BJ (cell line): ENCODE measurements around the gene GAGE2A. TPM values are rescaled to one million over a fixed set of nuclear protein-coding genes. Genes with fewer than 3 reads are reported as not detected.
"Not testable (repeated sequence)": the region's sequence is repeated elsewhere in the genome, so short reads cannot be mapped to it uniquely, and the experiment has no call there.

ENCODE experiments used
- CTCF ChIA-PET: fragments of 350-600 bp; formaldehyde crosslinking; extraction: SDS; loops from one replicate; lab custom pipeline; 2021; ENCODE audit warnings: antibody characterized with exemption, inconsistent platforms; lab: Yijun Ruan, JAX
- POLR2A ChIA-PET: fragments of 300-600 bp; sonication (Branson Sonifier 250); formaldehyde crosslinking; extraction: SDS; loops from one replicate; lab custom pipeline; 2021; ENCODE audit warnings: antibody characterized with exemption; lab: Charles Lee
- DNase-seq: peaks from one replicate; pipeline ENCODE4 v3.0.0-alpha.2; 2011; ENCODE audit warnings: low read depth
- H3K27me3 ChIP-seq: 2 replicates; pipeline ENCODE4 v1.6.0; 2011; ENCODE audit warnings: low read length; ENCODE audit not compliant: control insufficient read depth, insufficient read depth
- H3K36me3 ChIP-seq: 2 replicates; pipeline ENCODE4 v1.5.1; 2011; ENCODE audit warnings: low read length; ENCODE audit not compliant: control insufficient read depth, insufficient read depth
- H3K4me3 ChIP-seq: 2 replicates; pipeline ENCODE4 v1.5.1; 2011; ENCODE audit warnings: low read depth, mild to moderate bottlenecking, control low read depth, low read length
- polyA minus RNA-seq: library from RNA; depleted of rRNA, polyadenylated mRNA; stranded (reverse); fragments of >200 nt; gene quantifications from 2 replicates; pipeline ENCODE4 v1.2.3, GENCODE V29; 2011; rRNA and poly(A)+ RNA removed
- polyA plus RNA-seq: library from polyadenylated mRNA; depleted of rRNA; stranded (reverse); fragments of >200 nt; gene quantifications from 2 replicates; pipeline ENCODE4 v1.2.3, GENCODE V29; 2011; rRNA removed

GAGE2A gene, protein sequence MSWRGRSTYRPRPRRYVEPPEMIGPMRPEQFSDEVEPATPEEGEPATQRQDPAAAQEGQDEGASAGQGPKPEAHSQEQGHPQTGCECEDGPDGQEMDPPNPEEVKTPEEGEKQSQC
- not detected in 2 replicates for polyA plus RNA-seq
- polyA minus RNA-seq: not detected in 2 replicates

DNA sequence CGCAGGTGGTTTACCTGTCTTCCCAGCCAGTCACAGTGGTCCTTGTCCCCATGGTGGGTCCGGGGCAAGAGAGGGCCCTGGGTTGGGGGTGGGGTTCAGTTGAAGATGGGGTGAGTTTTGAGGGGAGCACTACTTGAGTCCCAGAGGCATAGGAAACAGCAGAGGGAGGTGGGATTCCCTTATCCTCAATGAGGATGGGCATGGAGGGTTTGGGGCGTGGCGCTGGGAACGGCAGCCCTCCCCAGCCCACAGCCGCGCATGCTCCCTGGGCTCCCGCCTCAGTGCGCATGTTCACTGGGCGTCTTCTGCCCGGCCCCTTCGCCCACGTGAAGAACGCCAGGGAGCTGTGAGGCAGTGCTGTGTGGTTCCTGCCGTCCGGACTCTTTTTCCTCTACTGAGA, at the start of gene GAGE2A:
Gene GAGE2A, plus strand, starts transcription at position 301 of the 400 bp plus-strand sequence. CDS start 1,155 bp downstream, outside the sequence.
- DNase-seq, POLR2A ChIA-PET, H3K27me3 ChIP-seq, H3K4me3 ChIP-seq, H3K36me3 ChIP-seq, CTCF ChIA-PET: not testable (repeated sequence)

DNA sequence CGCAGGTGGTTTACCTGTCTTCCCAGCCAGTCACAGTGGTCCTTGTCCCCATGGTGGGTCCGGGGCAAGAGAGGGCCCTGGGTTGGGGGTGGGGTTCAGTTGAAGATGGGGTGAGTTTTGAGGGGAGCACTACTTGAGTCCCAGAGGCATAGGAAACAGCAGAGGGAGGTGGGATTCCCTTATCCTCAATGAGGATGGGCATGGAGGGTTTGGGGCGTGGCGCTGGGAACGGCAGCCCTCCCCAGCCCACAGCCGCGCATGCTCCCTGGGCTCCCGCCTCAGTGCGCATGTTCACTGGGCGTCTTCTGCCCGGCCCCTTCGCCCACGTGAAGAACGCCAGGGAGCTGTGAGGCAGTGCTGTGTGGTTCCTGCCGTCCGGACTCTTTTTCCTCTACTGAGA, 47.9 kb upstream of the GAGE2A start, which contains the start of gene GAGE12D:
Gene GAGE12D, plus strand, starts transcription at position 301 of the 400 bp plus-strand sequence. CDS start 1,155 bp downstream, outside the sequence.
- POLR2A ChIA-PET, H3K4me3 ChIP-seq, H3K27me3 ChIP-seq, H3K36me3 ChIP-seq, CTCF ChIA-PET, DNase-seq: not testable (repeated sequence)

DNA sequence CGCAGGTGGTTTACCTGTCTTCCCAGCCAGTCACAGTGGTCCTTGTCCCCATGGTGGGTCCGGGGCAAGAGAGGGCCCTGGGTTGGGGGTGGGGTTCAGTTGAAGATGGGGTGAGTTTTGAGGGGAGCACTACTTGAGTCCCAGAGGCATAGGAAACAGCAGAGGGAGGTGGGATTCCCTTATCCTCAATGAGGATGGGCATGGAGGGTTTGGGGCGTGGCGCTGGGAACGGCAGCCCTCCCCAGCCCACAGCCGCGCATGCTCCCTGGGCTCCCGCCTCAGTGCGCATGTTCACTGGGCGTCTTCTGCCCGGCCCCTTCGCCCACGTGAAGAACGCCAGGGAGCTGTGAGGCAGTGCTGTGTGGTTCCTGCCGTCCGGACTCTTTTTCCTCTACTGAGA, 38.3 kb upstream of the GAGE2A start, which contains the start of gene GAGE12E:
Gene GAGE12E, plus strand, starts transcription at position 301 of the 400 bp plus-strand sequence. CDS start 1,155 bp downstream, outside the sequence.
- DNase-seq, POLR2A ChIA-PET, H3K4me3 ChIP-seq, H3K36me3 ChIP-seq, H3K27me3 ChIP-seq, CTCF ChIA-PET: not testable (repeated sequence)

DNA sequence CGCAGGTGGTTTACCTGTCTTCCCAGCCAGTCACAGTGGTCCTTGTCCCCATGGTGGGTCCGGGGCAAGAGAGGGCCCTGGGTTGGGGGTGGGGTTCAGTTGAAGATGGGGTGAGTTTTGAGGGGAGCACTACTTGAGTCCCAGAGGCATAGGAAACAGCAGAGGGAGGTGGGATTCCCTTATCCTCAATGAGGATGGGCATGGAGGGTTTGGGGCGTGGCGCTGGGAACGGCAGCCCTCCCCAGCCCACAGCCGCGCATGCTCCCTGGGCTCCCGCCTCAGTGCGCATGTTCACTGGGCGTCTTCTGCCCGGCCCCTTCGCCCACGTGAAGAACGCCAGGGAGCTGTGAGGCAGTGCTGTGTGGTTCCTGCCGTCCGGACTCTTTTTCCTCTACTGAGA, 28.8 kb upstream of the GAGE2A start, which contains the start of gene GAGE12F:
Gene GAGE12F, plus strand, starts transcription at position 301 of the 400 bp plus-strand sequence. CDS start 1,155 bp downstream, outside the sequence.
- CTCF ChIA-PET, POLR2A ChIA-PET, H3K4me3 ChIP-seq, H3K27me3 ChIP-seq, H3K36me3 ChIP-seq, DNase-seq: not testable (repeated sequence)

DNA sequence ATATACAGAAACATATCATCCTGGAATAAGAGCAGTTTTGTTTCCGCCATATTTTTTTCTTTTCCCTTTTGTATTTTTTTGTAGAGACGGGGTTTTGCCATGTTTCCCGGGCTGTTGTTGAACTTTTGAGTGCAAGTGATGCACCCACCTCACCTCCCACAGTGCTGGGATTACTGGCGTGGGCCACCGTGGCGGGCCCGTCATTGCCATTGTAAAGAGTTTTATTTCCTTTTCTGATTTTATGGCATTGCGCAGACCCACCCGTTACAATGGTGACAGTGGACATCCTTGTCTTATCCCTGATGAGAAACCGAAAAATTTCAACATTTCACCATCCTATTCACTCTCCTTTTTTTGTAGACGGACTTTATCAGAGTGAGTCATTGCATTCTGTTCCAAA, 20.6 kb upstream of the GAGE2A start:
- DNase-seq, H3K27me3 ChIP-seq, POLR2A ChIA-PET, H3K4me3 ChIP-seq, CTCF ChIA-PET, H3K36me3 ChIP-seq: not testable (repeated sequence)

DNA sequence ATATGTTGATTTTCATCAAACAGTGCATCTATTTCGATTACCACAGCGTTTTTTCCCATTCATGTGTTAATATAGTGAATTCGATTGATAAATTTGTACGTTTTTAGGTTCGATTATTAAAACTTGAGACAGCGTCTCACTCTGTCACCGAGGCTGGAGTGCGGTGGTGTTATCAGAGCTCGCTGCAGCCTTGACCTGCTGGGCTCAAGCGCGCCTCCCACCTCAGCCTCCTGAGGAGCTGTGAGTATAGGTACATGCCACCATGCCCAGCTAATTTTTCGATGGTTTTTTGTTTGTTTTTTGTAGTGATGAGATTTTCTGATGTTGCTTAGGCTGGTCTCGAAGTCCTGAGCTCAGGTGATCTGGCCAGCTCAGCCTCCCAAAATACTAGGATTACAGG, 20.1 kb upstream of the GAGE2A start:
- DNase-seq, H3K36me3 ChIP-seq, CTCF ChIA-PET, H3K4me3 ChIP-seq, POLR2A ChIA-PET, H3K27me3 ChIP-seq: not testable (repeated sequence)

DNA sequence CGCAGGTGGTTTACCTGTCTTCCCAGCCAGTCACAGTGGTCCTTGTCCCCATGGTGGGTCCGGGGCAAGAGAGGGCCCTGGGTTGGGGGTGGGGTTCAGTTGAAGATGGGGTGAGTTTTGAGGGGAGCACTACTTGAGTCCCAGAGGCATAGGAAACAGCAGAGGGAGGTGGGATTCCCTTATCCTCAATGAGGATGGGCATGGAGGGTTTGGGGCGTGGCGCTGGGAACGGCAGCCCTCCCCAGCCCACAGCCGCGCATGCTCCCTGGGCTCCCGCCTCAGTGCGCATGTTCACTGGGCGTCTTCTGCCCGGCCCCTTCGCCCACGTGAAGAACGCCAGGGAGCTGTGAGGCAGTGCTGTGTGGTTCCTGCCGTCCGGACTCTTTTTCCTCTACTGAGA, 19.2 kb upstream of the GAGE2A start, which contains the start of gene GAGE12G:
Gene GAGE12G, plus strand, starts transcription at position 301 of the 400 bp plus-strand sequence. CDS start 1,155 bp downstream, outside the sequence.
- CTCF ChIA-PET, POLR2A ChIA-PET: not testable (repeated sequence)

DNA sequence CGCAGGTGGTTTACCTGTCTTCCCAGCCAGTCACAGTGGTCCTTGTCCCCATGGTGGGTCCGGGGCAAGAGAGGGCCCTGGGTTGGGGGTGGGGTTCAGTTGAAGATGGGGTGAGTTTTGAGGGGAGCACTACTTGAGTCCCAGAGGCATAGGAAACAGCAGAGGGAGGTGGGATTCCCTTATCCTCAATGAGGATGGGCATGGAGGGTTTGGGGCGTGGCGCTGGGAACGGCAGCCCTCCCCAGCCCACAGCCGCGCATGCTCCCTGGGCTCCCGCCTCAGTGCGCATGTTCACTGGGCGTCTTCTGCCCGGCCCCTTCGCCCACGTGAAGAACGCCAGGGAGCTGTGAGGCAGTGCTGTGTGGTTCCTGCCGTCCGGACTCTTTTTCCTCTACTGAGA, 9.6 kb upstream of the GAGE2A start, which contains the start of gene GAGE12H:
Gene GAGE12H, plus strand, starts transcription at position 301 of the 400 bp plus-strand sequence. CDS start 1,155 bp downstream, outside the sequence.
- H3K36me3 ChIP-seq, CTCF ChIA-PET, POLR2A ChIA-PET, H3K27me3 ChIP-seq, DNase-seq, H3K4me3 ChIP-seq: not testable (repeated sequence)

More for the DNA sequence above, 19.2 kb upstream of the GAGE2A start, which contains the start of gene GAGE12G:
- not testable (repeated sequence) for H3K27me3 ChIP-seq, H3K4me3 ChIP-seq, H3K36me3 ChIP-seq, DNase-seq

DNA sequence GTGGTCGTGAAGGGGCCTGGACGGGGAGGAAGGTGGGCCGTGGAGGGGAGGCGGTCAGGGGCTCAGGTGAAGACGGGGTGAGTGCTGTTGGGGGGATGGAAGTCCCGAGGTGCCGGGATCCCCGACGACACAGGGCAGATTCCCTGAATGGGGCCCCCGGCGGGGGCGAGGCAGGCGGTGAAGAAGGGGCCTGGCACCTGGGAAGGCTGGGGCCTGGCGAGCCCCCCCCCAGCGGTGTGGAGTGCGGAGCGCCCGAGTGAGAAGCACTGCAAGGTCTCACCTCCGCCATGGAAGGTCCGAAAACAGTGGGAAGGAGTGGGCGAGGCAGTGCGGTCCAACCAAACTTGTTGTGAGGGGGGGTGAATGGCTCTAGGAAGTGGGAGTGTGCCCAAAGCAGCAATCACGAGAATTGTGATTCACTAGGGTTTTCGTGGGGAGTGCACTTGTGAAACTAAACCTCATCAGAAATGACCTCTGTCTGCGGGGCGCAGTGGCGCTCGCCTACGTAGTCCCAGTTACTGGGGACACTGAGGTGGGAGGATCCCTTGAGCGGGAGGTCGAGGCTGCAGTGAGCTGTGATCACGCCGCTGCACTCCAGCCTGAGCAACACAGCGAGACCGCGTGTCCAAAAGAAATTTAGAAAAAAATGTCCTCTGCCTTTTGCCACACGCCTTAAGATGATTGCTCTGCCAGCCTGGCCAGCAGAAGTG, 628 bp downstream of the GAGE2A start:
- DNase-seq, H3K4me3 ChIP-seq, CTCF ChIA-PET, H3K27me3 ChIP-seq, POLR2A ChIA-PET, H3K36me3 ChIP-seq: not testable (repeated sequence)

DNA sequence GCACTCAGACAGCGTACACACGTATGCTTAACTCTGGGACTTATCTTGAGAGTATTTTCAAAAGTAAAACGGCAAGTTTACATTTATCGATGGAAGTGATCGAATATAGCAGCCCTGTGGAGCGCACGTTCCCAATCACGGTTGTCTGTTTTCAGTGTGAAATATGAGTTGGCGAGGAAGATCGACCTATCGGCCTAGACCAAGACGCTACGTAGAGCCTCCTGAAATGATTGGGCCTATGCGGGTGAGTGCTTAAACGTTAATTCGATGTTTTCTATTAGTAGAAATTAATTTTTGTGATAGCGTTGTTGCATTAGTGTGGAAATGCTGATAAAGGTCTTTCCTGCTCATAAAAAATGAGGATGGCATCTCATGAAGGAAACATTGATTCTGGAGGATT, 1.2 kb downstream of the GAGE2A start:
- DNase-seq, POLR2A ChIA-PET, H3K27me3 ChIP-seq, CTCF ChIA-PET, H3K4me3 ChIP-seq, H3K36me3 ChIP-seq: not testable (repeated sequence)

DNA sequence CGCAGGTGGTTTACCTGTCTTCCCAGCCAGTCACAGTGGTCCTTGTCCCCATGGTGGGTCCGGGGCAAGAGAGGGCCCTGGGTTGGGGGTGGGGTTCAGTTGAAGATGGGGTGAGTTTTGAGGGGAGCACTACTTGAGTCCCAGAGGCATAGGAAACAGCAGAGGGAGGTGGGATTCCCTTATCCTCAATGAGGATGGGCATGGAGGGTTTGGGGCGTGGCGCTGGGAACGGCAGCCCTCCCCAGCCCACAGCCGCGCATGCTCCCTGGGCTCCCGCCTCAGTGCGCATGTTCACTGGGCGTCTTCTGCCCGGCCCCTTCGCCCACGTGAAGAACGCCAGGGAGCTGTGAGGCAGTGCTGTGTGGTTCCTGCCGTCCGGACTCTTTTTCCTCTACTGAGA, 9.4 kb downstream of the GAGE2A start, which contains the start of gene GAGE1:
Gene GAGE1, plus strand, starts transcription at position 301 of the 400 bp plus-strand sequence. CDS start 1,155 bp downstream, outside the sequence.
- H3K4me3 ChIP-seq, DNase-seq, H3K36me3 ChIP-seq, H3K27me3 ChIP-seq, POLR2A ChIA-PET, CTCF ChIA-PET: not testable (repeated sequence)
